GM12892 (cell line): ENCODE results near the gene SMIM24.
"Not testable (repeated sequence)": the region's sequence is repeated elsewhere in the genome, so short reads cannot be mapped to it uniquely, and the experiment has no call there.

Experiments used
- DNase-seq: peaks from one replicate; pipeline ENCODE4 v3.0.0; 2011; ENCODE audit not compliant: insufficient read length
- FAIRE-seq: peaks from 2 replicates; lab custom pipeline; 2011; peaks lifted over from hg19 to GRCh38; lab: Jason Lieb, UNC
- POLR2A ChIP-seq: IDR thresholded peaks from 2 replicates; pipeline ENCODE4 v1.6.1; 2011; ENCODE audit warnings: low read depth, low read length, control low read depth
- POLR2AphosphoS5 ChIP-seq: IDR thresholded peaks from 2 replicates; pipeline ENCODE4 v1.6.1; 2011; ENCODE audit warnings: low read depth, low read length, control low read depth
- TAF1 ChIP-seq: IDR thresholded peaks from 2 replicates; pipeline ENCODE4 v1.6.1; 2011; ENCODE audit warnings: low read depth, mild to moderate bottlenecking, control low read depth, low read length, borderline replicate concordance

The SMIM24 gene

GRCh38 chr19:3455393-3455955, 24.9 kb downstream of the SMIM24 start:
- DNase-seq (no peak), FAIRE-seq (no peak)
- TF ChIP-seq TAF1 = no peak
- TF ChIP-seq POLR2AphosphoS5 = no peak
- no peak for TF ChIP-seq POLR2A

DNA sequence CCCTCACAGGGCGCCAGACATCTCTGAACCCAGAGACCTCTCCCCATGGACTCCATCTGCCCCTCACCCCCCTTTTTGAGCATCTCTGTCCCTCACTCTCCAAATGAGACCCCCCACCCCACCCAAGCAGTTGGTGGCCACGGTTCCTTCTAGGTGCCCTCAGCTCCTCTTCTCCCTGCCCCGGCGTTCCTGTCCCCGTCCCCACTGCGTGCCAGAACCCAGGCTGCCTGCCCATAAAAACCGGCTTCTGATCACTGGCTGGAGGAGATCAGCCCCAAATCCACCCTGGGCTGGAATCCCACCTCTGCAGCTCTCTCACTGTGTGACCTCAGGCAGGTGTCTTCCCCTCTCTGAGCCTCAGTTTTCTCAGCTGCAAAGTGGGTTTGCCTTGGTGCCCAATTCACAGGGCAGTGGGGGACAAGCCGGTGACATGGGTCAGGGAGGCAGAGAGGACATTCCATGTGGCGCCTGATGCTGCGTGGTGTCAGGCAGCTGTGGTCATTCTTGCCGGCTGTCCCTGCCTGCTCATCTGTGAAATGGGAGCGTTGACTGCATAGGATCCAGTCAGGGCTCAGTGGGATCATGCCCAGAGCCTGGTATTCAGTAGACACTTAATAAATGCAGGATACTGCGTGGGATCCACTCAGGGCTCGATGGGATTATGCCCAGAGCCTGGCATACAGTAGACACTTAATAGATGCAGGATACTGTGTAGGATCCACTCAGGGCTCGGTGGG, 25.5 kb downstream of the SMIM24 start:
- no peak for TF ChIP-seq POLR2AphosphoS5
- no peak for TF ChIP-seq TAF1
- DNase-seq (no peak), FAIRE-seq (no peak)

DNA sequence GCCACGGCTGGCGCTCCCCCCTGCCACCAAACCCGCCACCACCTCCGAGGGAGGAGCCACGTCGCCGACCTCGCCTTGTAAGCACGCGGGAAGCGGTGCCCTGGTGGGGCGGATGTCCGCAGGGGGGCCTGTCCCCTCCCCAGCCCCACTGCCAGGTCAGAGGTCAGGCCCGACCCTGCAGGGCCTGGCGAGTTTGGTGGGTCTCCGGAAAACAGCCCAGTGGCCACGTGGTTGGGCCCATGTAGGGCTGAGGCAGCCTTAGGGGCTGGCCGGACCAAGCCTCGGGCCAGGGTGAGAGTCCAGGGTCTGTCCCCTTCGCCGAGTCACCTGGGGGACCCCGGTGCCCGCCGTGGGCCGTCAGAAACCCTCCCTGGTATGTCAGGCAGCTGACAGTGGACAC, 26.5 kb downstream of the SMIM24 start:
- DNase-seq (no peak), FAIRE-seq (no peak)
- no peak for TF ChIP-seq TAF1
- TF ChIP-seq POLR2A = no peak
- no peak for TF ChIP-seq POLR2AphosphoS5

DNA sequence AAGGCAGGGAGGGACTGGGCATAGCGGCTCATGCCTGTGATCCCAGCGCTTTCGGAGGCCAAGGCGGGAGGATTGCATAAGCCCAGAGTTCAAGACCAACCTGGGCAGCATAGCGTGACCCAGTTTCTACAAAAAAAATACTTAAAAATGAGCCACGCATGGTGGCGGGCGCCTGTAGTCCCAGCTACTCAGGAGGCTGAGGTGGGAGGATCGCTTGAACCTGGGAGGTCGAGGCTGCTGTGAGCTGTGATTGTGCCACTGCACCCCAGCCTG, 27.4 kb downstream of the SMIM24 start:
- FAIRE-seq, DNase-seq: not testable (repeated sequence)

DNA sequence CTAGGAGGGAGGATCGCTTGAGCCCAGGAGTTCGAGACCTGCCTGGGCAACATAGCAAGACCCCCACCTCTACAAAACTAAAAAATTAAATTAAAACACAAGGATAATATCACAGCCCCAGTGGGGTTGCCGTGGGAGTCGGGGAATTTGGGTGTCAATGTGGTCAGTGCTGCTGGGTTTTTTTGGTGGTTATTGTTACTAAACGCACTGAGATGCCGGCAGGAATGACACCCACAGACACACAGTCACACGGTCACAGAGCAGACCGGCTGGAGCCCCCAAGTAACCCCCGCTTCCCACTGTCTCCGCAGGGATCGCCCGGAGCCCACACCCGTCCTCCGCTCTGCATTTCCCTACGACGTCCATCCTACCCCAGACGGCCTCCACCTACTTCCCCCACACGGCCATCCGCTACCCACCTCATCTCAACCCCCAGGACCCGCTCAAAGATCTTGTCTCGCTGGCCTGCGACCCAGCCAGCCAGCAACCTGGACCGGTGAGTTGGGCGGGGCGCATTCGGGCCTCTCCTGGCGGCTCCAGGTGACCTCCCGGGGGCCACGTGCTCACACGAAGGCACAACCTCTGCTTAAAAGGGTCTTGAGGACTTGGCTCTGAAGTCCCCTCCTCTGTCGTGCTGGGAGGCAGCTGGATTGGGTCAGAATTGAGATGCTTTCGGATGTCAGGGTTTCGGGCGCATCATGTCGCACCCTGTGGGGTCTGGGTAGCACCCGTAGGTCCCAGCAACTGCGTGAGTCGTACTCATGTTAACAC, 28.0 kb downstream of the SMIM24 start:
- no peak for FAIRE-seq
- no peak for DNase-seq
- no peak for TF ChIP-seq POLR2A
- TF ChIP-seq TAF1 = no peak
- TF ChIP-seq POLR2AphosphoS5 = no peak

DNA sequence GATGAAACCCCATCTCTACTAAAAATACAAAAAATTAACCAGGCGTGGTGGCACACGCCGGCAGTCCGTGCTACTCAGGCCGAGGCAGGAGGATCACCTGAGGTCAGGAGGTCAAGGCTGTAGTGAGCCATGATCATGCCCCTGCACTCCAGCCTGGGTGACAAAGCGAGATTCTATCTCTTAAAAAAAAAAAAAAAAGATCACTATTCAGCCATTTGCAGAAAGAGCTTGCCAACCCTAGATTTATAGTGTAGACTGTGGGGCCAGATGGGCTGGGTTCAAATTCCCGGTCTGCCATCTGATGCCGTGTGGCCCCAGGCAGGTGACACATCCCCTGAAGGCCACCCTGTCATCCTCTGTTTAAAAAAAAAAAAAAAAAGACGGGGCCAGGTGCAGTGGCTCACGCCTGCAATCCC, 28.9 kb downstream of the SMIM24 start:
- DNase-seq (no peak), FAIRE-seq (no peak)
- TF ChIP-seq POLR2AphosphoS5 (no peak), POLR2A (no peak), TAF1 (no peak)

GRCh38 chr19:3450796-3451411, 29.4 kb downstream of the SMIM24 start:
- FAIRE-seq (peak; percentile 83), DNase-seq (no peak)
- TF ChIP-seq POLR2A (no peak), TAF1 (no peak), POLR2AphosphoS5 (no peak)

GRCh38 chr19:3448616-3449334, 31.6 kb downstream of the SMIM24 start:
- TF ChIP-seq POLR2AphosphoS5 = no peak
- TF ChIP-seq POLR2A = no peak
- no peak for TF ChIP-seq TAF1

GRCh38 chr19:3446657-3447056, 33.7 kb downstream of the SMIM24 start:
- not testable (repeated sequence) for DNase-seq, FAIRE-seq

More at GRCh38 chr19:3448616-3449334, 31.6 kb downstream of the SMIM24 start:
- no peak for FAIRE-seq
- no peak for DNase-seq

- DNase-seq = no peak
- no peak for FAIRE-seq
- TF ChIP-seq POLR2A = no peak
- TF ChIP-seq POLR2AphosphoS5 = no peak
- no peak for TF ChIP-seq TAF1
Measured at GRCh38 chr19:3444695-3445234, 35.6 kb downstream of the SMIM24 start.
